ENCODE results near the gene HES4. TPM values are rescaled to one million over a fixed set of nuclear protein-coding genes. Genes with fewer than 3 reads are reported as not detected.
A peak's percentile ranks its signal among the peaks of the same experiment; 100 is the strongest.

Gene HES4
- total and polyA plus RNA-seq, 10 of the 15 experiments (the other 5 are each of a cell fraction or from before 2014, with no cell fraction given): 0.44 to 1.7 (median 0.85) TPM; not detected in 5

- H3K9ac ChIP-seq (ENCODE audit: control insufficient read depth, insufficient read depth, low read length): peak within 1 kb of the TSS; percentile 51; the same call in 1 of the 2 replicates
- ChIA-PET CTCF (no interaction called here), POLR2A (interaction anchor here (0.7 kb wide), 1 partner anchor 56 kb away, joined by 6 read pairs; no protein-coding TSS in a partner anchor), RAD21 (ENCODE audit: unreplicated experiment) (no interaction called here), SMC1A (ENCODE audit: uncharacterized antibody, unreplicated experiment) (no interaction called here)
- no peak within 1 kb of the TSS for H3K27ac ChIP-seq (ENCODE audit: control insufficient read depth, insufficient read depth)
- WGBS (ENCODE audit: insufficient coverage, insufficient replicate concordance, low lambda C conversion rate, missing lambda C conversion rate): under 1% methylated on average over 43 of the region's 109 CpGs
- peak within 1 kb of the TSS; percentile 68 for H3K4me3 ChIP-seq
- no peaks in the 10 kb centered on the region for H3K9me3 ChIP-seq (replicated peaks; ENCODE audit: control insufficient read depth, insufficient read depth, low read length)
- H3K79me2 ChIP-seq (ENCODE audit: control insufficient read depth, insufficient read depth, low read length): peaks cover 20% of the 10 kb centered on the region
- no peaks in the 10 kb centered on the region for H4K20me1 ChIP-seq (ENCODE audit: control insufficient read depth, insufficient read depth)
- in situ Hi-C loops (cut with MboI) (no loop called here), intact Hi-C loops (cut with micrococcal nuclease; ENCODE audit: unreplicated experiment) (no loop called here)
- H3K27me3 ChIP-seq (replicated peaks in 1 of 2; ENCODE audit: control insufficient read depth in 2 of 2, insufficient read depth in 2 of 2, low read length in 1 of 2): no peaks in the 10 kb centered on the region
- DNase-seq (ENCODE audit: low read depth, low spot score): no peak
- no TSS peak for BruUV-seq (replicated peaks)
- peaks cover 17% of the 10 kb centered on the region for H3K4me1 ChIP-seq (ENCODE audit: control insufficient read depth, insufficient read depth, low read length)
- H3K36me3 ChIP-seq (ENCODE audit: control insufficient read depth in 2 of 2, insufficient read depth in 2 of 2, low read length in 1 of 2): peaks cover 0 to 6% of the 10 kb centered on the region in 2 experiments; a peak in 3 of 4 replicates
- peak within 1 kb of the TSS; percentile 54 for H2AFZ ChIP-seq (ENCODE audit: control insufficient read depth, low read depth, low read length)
- no peak for FAIRE-seq
- H3K4me2 ChIP-seq (ENCODE audit: control insufficient read depth, insufficient read depth): peak within 1 kb of the TSS; percentile 77
- ATAC-seq: peak; percentile 79
- TF ChIP-seq RAD21 (IDR thresholded peaks at IDR 0.05; ENCODE audit: insufficient read depth, low read depth, low read length): no peak
- no peak for TF ChIP-seq BMI1 (IDR thresholded peaks at IDR 0.05; ENCODE audit: borderline replicate concordance)
- TF ChIP-seq SMAD1 (IDR thresholded peaks at IDR 0.05; ENCODE audit: low read depth, partially characterized antibody): no peak
- TF ChIP-seq SPI1 (IDR thresholded peaks at IDR 0.05; ENCODE audit: borderline replicate concordance, insufficient read depth, low read depth, low read length): no peak
- TF ChIP-seq CEBPB (IDR thresholded peaks at IDR 0.05; ENCODE audit: borderline replicate concordance in 1 of 2, low read depth in 2 of 2, low read length in 2 of 2): no peak
- TF ChIP-seq BCL11A (IDR thresholded peaks at IDR 0.05; ENCODE audit: low read depth, low read length): no peak
- TF ChIP-seq ZBTB4 (CRISPR knock-in tag; IDR thresholded peaks at IDR 0.05): no peak
- no peak for TF ChIP-seq MEF2A (IDR thresholded peaks at IDR 0.05; ENCODE audit: insufficient read depth, low read depth, low read length)
- no peak for TF ChIP-seq IKZF2 (IDR thresholded peaks at IDR 0.05)
- no peak for TF ChIP-seq HSF1 (IDR thresholded peaks at IDR 0.05; ENCODE audit: low read depth, low read length)
- no peak for TF ChIP-seq POLR2AphosphoS5 (IDR thresholded peaks at IDR 0.05; ENCODE audit: low read length)
- no peak for TF ChIP-seq HDAC6 (IDR thresholded peaks at IDR 0.05; ENCODE audit: unreplicated experiment)
- TF ChIP-seq JUND (IDR thresholded peaks at IDR 0.05; ENCODE audit: low read depth, low read length): no peak
- no peak for TF ChIP-seq YBX1 (IDR thresholded peaks at IDR 0.05)
- no peak for TF ChIP-seq TBL1XR1 (IDR thresholded peaks at IDR 0.05; ENCODE audit: low read depth, low read length)
- TF ChIP-seq STAT3 (IDR thresholded peaks at IDR 0.05; ENCODE audit: low read depth, low read length): no peak
- TF ChIP-seq ZBTB33 (IDR thresholded peaks at IDR 0.05): no peak
- no peak for TF ChIP-seq RBBP5 (conservative IDR thresholded peaks at IDR 0.05)
- no peak for TF ChIP-seq KDM1A (IDR thresholded peaks at IDR 0.05; ENCODE audit: borderline replicate concordance)
Measured at GRCh38 chr1:960363-961131, 39.4 kb downstream of the HES4 start, which contains the start of gene KLHL17. KLHL17 (plus strand) TSS chr1:960584; CDS start chr1:960694, 110 bp downstream.

Data from GM12878 (cell line).